ENCODE results near the gene TADA1. TPM values are rescaled to one million over a fixed set of nuclear protein-coding genes. Genes with fewer than 3 reads are reported as not detected.

Gene TADA1
- total RNA-seq, 1 experiment from 2014 or later, result 16.0 TPM

DNA sequence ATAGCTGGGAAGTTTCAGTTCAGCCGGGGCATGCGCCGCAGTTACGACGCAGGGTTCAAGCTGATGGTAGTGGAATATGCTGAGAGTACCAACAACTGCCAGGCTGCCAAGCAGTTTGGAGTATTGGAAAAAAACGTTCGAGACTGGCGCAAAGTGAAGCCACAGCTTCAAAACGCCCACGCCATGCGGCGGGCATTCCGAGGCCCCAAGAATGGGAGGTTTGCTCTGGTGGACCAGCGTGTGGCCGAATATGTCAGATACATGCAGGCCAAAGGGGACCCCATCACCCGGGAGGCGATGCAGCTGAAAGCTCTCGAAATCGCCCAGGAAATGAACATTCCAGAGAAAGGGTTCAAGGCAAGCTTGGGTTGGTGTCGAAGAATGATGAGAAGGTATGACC lies 26.9 kb downstream of the TADA1 start (continued):
- TF ChIP-seq, protein P1, sequence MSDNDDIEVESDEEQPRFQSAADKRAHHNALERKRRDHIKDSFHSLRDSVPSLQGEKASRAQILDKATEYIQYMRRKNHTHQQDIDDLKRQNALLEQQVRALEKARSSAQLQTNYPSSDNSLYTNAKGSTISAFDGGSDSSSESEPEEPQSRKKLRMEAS (IDR thresholded peaks at IDR 0.05), result no peak
- TF ChIP-seq POLR2A (IDR thresholded peaks at IDR 0.05; ENCODE audit: borderline replicate concordance, extremely low read depth, insufficient read depth, insufficient read length) (no peak), YY1 (IDR thresholded peaks at IDR 0.05; ENCODE audit: extremely low read depth, insufficient replicate concordance, low read depth, low read length) (no peak), RAD21 (IDR thresholded peaks at IDR 0.05; ENCODE audit: low read depth) (no peak), POLR2AphosphoS5 (IDR thresholded peaks at IDR 0.05; ENCODE audit: low read depth, low read length) (no peak)
- TF ChIP-seq, protein P2, sequence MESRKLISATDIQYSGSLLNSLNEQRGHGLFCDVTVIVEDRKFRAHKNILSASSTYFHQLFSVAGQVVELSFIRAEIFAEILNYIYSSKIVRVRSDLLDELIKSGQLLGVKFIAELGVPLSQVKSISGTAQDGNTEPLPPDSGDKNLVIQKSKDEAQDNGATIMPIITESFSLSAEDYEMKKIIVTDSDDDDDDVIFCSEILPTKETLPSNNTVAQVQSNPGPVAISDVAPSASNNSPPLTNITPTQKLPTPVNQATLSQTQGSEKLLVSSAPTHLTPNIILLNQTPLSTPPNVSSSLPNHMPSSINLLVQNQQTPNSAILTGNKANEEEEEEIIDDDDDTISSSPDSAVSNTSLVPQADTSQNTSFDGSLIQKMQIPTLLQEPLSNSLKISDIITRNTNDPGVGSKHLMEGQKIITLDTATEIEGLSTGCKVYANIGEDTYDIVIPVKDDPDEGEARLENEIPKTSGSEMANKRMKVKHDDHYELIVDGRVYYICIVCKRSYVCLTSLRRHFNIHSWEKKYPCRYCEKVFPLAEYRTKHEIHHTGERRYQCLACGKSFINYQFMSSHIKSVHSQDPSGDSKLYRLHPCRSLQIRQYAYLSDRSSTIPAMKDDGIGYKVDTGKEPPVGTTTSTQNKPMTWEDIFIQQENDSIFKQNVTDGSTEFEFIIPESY (IDR thresholded peaks at IDR 0.05; ENCODE audit: extremely low read depth, insufficient replicate concordance, low read length), result no peak

DNA sequence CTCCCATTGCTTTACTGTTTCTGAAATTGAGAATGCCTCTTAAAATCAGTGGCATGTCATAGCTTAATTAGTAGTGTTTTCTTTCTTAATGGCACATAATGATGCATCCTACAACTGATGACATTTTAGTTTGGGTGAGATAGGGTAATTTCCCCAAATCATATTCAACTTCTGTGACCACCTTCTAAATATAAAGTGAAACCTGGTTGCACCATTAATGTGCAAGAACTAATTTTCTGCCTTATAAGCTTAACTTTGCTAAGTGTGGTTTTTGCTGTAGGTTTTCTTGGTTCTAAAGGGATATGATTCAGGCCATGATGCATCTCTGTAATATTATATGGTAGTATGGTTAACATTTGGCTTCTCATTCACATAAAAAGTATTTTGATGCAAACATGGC lies 27.9 kb downstream of the TADA1 start:
- BruUV-seq (replicated peaks), result no TSS peak
- Histone ChIP-seq H3K4me1 (ENCODE audit: control insufficient read depth in 1 of 2, insufficient read depth in 2 of 2, low read length in 2 of 2) (no peaks in the 10 kb centered on the region), H3K4me2 (ENCODE audit: low read length) (no peak overlapping the region), H3K9me2 (ENCODE audit: insufficient read depth) (no peaks in the 10 kb centered on the region), H3K9me3 (ENCODE audit: control insufficient read depth in 1 of 2, insufficient read depth in 1 of 2, low read depth in 1 of 2, low read length in 2 of 2) (no peaks in the 10 kb centered on the region), H3K79me2 (ENCODE audit: insufficient read depth, low read length) (peaks cover 85% of the 10 kb centered on the region), H3K27ac (ENCODE audit: low read depth, low read length) (no peak overlapping the region), H3K9ac (ENCODE audit: low read length) (no peak overlapping the region), H4K20me1 (ENCODE audit: insufficient read depth) (peaks cover 10% of the 10 kb centered on the region; the same call in 1 of the 2 replicates), H2AFZ (ENCODE audit: low read depth, low read length, poor library complexity, severe bottlenecking) (no peak overlapping the region), H3K4me3 (replicated peaks in 1 of 2; ENCODE audit: low read depth in 1 of 2, low read length in 2 of 2) (no peak overlapping the region), H3K27me3 (ENCODE audit: insufficient read depth, low read length) (no peaks in the 10 kb centered on the region), H3K36me3 (ENCODE audit: control insufficient read depth in 1 of 2, insufficient read depth in 2 of 2, low read length in 2 of 2) (peaks cover 54 to 86% of the 10 kb centered on the region in 2 experiments)
- no peak for DNase-seq (ENCODE audit: low read depth, low spot score)
- no peak for ATAC-seq
- ChIA-PET CTCF (no interaction called here), POLR2A (interaction anchor here (0.8 kb wide), 1 partner anchor 9 kb away, joined by 3 read pairs; the partner anchor contains the start of gene POGK), RAD21 (ENCODE audit: low non-redundant PET in 1 of 2, low total read pairs in 2 of 2, uncharacterized antibody in 2 of 2, unreplicated experiment in 2 of 2) (no interaction called here)
- intact Hi-C loops (cut with micrococcal nuclease), result no loop called here
- TF ChIP-seq, protein P3, sequence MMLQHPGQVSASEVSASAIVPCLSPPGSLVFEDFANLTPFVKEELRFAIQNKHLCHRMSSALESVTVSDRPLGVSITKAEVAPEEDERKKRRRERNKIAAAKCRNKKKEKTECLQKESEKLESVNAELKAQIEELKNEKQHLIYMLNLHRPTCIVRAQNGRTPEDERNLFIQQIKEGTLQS (IDR thresholded peaks at IDR 0.05), result no peak
